Astrocyte (in vitro differentiated cells and primary cell): ENCODE measurements around the gene CALHM4.

Experiments used
- EZH2 ChIP-seq: IDR thresholded peaks from 2 replicates; pipeline ENCODE4 v1.6.1; 2012; ENCODE audit warnings: mild to moderate bottlenecking, low read length, inconsistent platforms; ENCODE audit not compliant: insufficient read depth
- TF ChIP-seq, protein P1 (sequence below): IDR thresholded peaks from 2 replicates; pipeline ENCODE4 v1.5.1; 2011; ENCODE audit warnings: low read depth, mild to moderate bottlenecking, inconsistent platforms, low read length, moderate library complexity; ENCODE audit not compliant: insufficient read depth

DNA sequence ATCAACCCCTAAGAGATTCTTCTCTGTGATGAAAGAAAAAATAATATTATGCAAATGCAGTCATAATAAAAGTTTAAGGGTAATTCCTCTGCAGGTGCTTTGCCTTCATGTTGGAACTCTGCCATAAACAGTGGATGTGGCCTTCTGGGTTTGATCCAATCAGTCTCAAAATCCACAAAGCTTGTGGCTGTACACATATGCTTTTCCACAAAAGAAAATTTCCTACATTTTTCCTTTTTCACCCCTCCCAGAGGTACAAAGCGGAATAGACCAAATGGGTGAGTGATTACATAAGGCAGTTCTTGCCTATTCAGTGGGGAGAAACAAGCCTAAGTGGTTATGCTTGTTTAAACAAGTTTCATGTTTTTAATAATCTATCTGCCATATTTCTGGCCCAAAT lies 25.4 kb upstream of the CALHM4 start:
- TF ChIP-seq, protein P1, sequence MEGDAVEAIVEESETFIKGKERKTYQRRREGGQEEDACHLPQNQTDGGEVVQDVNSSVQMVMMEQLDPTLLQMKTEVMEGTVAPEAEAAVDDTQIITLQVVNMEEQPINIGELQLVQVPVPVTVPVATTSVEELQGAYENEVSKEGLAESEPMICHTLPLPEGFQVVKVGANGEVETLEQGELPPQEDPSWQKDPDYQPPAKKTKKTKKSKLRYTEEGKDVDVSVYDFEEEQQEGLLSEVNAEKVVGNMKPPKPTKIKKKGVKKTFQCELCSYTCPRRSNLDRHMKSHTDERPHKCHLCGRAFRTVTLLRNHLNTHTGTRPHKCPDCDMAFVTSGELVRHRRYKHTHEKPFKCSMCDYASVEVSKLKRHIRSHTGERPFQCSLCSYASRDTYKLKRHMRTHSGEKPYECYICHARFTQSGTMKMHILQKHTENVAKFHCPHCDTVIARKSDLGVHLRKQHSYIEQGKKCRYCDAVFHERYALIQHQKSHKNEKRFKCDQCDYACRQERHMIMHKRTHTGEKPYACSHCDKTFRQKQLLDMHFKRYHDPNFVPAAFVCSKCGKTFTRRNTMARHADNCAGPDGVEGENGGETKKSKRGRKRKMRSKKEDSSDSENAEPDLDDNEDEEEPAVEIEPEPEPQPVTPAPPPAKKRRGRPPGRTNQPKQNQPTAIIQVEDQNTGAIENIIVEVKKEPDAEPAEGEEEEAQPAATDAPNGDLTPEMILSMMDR: no peak
- TF ChIP-seq EZH2: no peak
